HG03097 (cell line): Measurements from ENCODE around the gene PSMA2.
A peak's percentile ranks its signal among the peaks of the same experiment; 100 is the strongest.

Source experiments
- ATAC-seq: cut with Tn5 transposase; IDR thresholded peaks from one replicate; pipeline ENCODE4 v1.9.1; 2021; ENCODE audit not compliant: unreplicated experiment, low FRiP score

Gene PSMA2

GRCh38 chr7:42940985-42941847 is 9.2 kb upstream of the PSMA2 start:
- ATAC-seq, result peak; percentile 48

DNA sequence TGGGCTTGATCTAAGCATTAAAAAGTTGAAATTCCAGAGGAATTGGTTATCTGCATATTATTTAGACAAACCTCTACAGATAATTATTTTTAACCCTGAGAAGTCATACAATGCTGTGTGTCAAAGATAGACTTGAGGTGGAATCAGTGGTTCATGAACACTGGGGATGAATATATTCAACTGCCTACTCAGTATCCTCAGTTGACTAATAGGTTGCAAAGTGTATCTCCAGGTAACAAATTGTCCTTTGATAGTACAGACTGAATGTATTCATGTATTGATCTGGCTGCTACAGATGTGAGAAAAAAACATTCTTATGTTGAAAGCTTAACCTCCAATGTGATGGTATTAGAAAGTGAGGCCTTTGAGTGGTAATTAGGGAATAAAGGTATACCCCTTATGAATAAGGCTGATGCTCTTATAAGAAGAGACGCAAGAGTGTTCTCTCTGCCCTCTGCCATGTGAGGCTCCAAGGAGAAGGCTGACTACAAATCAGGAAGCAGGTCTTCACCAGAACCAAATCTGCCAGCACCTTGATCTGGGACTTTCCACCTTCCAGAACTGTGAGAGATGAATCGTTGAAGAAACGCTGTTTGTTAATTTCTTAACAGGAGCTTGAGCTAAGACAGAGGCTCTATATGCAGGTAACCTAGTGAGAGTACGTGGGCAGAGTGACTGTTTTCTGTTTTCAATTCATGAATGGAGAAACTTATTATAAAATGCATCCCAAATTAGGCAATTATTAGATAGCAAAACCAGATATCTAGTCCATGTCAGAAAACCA is 7.7 kb upstream of the PSMA2 start:
- ATAC-seq, result no peak

- ATAC-seq, result no peak
Observed at GRCh38 chr7:42935861-42936260, 3.9 kb upstream of the PSMA2 start.

GRCh38 chr7:42934291-42934690 is 2.3 kb upstream of the PSMA2 start:
- ATAC-seq, result no peak

DNA sequence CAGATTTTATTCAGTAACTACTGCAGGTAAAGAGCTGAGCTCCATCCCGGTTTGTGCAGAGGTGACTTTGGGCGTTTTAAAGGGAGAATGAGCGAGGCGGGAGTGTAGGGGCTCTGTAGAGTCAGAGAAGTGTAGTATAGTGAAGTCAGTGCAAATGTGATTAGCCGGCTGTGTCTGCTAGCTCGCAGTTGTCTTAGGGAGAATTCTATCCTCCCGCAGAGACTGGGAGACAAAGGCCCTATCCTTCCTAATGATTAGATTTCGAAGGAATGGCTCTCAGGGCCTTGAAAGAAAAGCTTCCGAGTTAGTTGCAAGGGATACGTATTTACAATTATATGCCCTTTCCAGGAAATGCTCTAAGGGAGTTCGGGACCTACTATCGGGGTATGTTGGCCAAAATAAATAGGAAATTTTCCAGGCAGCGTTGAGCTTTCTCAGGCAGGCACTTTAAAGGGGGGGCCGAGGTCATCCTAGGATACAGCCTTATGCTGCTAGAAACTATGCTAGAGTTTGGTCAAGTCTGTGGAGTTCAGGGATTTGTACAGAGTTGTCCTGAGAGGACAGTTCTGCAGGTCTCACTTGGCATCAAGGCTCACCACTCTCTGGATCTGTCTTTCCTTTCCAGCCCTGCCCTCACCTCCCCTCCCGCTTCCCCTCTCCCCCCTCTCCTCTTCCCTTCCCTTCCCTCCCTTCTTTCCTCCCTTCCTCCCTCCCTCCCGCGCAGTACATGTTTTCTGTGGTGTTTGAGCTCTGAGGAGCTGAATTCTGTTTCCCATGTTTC is 1.0 kb upstream of the PSMA2 start:
- no peak for ATAC-seq

- no peak for ATAC-seq
Observed at GRCh38 chr7:42931447-42931833, 534 bp downstream of the PSMA2 start.

DNA sequence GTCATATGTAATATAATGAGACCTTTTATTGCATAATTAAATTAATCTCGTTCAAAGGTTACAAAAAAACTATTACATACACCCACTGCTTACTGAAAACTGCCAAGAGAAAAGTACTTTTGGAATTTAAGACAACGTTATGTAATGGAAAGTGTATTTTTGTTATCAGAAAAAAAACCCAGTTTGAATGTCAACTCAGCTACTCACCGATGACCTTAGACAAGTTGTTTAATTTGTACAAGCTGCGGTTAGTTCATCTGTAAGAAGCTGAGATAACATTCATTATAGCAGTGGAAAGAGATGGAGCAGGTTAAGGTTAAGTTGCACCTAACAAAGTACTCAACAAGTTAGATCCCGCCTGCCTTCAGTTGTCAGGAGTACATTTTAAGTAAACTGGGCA is 1.1 kb downstream of the PSMA2 start:
- no peak for ATAC-seq

- no peak for ATAC-seq
Observed at GRCh38 chr7:42929449-42929848, 2.5 kb downstream of the PSMA2 start.

DNA sequence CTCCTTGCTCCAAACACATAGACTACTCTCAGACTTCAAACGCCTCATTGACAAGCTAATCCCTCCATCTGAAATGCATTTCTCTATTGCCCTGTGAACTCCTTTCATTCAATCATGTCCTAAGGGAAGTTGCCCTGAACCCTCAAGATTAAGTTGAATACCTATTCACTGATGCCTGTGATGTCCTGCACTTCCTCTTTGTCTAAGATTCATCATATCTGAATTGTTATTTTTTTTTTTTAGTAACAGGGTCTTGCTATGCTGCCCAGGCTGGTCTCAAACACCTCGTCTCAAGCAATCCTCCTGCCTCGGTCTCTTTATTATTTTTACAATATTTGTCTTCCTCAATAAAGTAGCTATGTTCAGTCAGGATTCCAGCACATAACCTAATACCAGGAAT is 3.2 kb downstream of the PSMA2 start:
- no peak for ATAC-seq

- ATAC-seq, result no peak
Observed at GRCh38 chr7:42926204-42926603, 5.8 kb downstream of the PSMA2 start.

DNA sequence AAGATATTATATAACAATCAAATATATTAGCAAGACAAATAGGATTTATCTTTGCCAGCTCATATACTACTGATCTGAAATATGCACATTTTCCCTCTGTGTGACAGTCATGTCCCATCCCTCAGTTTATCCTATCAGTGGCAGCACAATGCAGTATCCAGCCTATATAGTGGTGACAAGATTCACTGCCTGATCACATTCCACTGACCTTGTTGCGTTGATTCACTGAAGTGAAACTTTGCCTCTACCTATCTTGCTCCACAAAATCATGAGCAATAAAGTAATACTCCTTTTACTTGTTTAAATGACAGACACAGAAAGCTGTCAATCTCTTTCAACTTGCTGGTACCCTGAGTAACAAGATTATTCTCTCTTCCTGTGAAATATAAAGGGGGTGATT is 6.3 kb downstream of the PSMA2 start:
- no peak for ATAC-seq

GRCh38 chr7:42924223-42924838 is 7.6 kb downstream of the PSMA2 start:
- ATAC-seq, result no peak

DNA sequence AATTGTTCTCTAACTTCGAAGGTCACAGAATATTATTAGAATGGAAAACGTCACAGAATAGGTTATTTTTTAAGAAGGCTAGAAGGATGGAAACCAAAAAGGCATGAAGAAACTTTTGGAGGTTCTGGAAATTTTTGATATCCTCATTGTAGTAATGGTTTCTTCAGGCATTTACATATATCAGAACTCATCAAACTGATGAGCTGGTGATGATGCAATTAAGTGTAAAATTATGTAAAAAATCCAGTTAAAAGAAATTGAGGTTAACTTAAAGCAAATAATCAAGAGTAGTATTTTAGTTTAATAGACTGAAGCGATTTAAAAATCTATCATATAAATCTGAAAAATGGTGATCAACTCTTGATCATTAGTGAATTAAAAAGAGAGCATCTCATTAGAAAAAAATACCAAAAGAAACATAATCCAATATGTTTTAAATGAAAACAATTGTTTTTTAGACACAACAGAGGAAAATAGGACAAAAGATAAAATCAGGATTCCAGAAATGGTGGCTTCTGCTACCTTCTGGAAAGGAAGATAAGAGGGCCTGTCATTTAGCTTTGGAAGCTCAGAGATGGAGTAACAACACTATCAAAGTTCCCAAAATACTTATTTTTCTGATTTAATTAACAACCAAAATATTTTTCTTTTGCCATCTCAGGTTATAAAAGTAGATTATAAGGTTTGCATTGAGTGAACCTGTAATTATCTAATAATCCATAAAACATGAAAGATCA is 9.8 kb downstream of the PSMA2 start:
- no peak for ATAC-seq

DNA sequence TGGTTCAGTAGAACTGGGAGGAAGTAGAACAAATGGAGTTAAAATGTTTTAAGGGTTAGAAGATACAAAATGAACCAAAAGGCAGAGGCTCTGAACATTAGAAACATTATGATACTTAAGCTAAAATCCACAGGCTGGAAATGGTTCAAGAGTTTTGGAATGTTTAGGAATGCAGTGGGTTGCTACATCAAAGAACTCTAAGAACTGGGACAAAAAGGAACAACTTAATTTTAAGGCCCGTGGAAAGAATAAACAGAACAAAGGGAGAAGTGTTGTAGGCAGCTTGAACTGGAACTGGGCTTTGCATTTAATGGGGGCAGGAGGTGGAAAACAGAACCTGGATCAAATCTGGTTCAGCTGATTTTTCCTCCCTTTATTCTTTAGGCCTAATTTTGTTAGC is 16.6 kb downstream of the PSMA2 start:
- no peak for ATAC-seq

DNA sequence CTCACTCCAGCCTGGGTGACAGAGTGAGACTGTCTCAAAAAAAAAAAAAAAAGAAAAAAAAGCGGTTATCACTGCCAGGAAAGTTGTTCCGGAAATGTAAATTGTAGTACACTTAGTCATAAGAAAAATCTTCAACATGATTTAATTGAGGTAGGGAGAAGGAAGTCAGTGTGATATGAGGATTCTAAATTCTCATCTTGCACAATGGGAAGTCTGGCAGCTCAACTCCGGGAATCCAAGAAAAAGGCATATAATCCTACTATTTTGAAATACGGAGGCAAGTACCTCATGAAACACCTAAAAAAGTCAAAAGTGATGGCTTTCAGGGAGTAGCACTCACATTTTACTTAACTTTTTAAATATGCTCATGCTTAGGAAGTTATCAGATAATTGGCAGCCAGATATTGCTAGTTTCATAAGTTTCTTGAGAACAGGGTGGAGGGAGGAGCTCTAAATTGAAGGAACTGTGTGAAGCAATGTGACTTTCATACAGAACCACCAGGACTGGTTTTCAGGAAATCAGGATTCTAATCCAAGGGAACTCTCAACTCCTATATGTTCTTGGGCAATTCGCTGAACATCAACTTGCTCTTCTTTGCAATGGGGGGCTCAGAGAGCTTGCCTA is 17.4 kb downstream of the PSMA2 start:
- no peak for ATAC-seq

DNA sequence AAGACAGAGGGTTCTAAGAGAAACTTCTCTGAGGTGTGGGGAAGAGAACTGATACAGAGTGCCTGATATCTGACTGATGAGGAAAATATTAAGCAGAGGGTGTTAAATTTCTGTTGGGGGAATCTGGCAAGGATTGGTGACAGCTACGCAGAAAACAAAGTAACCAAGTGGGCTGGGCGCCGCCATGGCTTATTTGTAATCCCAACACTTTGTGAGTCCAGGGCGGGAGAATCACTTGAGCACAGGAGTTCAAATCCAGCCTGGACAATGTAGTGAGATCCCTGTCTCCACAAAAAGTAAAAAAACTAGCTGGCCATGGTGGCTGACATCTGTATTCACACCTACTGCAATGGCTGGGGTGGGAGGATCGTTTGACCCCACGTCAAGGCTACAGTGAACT is 18.0 kb downstream of the PSMA2 start:
- no peak for ATAC-seq

DNA sequence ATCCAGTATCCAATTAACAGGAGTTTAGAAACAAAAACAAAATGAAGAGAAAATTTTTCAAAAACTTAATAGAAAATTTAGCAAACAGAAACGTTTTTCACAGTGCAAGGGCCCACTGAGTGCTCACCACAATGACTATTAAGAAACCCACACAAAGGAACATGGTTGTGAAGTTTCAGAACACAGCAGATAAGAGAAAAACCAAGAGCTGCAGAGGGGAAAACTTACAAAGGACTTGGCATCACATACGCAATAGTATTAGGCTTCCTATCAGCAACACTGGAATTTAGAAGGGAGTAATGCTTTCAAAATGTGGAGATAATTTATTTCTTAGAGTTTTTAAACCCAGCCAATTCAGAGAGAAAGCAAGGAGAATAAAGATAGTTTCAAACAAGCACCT is 18.4 kb downstream of the PSMA2 start:
- ATAC-seq, result no peak

- peak; percentile 87 for ATAC-seq
Observed at GRCh38 chr7:42911454-42912447, 20.2 kb downstream of the PSMA2 start, which contains the start of gene C7orf25. TSS of gene C7orf25 (minus strand) at chr7:42912070. CDS start at chr7:42910900, 1,170 bp downstream.
